ENCODE measurements around the gene TOM1L2. TPM values are rescaled to one million over a fixed set of nuclear protein-coding genes. Genes with fewer than 3 reads are reported as not detected.
"Not testable (repeated sequence)": the region's sequence is repeated elsewhere in the genome, so short reads cannot be mapped to it uniquely, and the experiment has no call there.

TOM1L2 gene
- total RNA-seq, 2 donors from 2014 or later, result 15.5 to 17.8 TPM

GRCh38 chr17:18005496-18005895 is 33.3 kb upstream of the TOM1L2 start:
- H3K4me1 Mint-ChIP-seq (ENCODE audit: low read depth in 2 of 2), result peaks cover 0 to 3% of the 10 kb centered on the region in 2 donors
- DNase-seq (ENCODE audit: low spot score) (no peak), ATAC-seq (no peak)
- no peak overlapping the region for H3K27ac Mint-ChIP-seq
- H3K27me3 Mint-ChIP-seq, result no peaks in the 10 kb centered on the region
- no peaks in the 10 kb centered on the region for H3K9me3 Mint-ChIP-seq
- peaks cover 4% of the 10 kb centered on the region for H3K36me3 Mint-ChIP-seq
- no peak overlapping the region for H3K4me3 Mint-ChIP-seq

- H3K4me3 Mint-ChIP-seq, result no peak overlapping the region
- peaks cover 4% of the 10 kb centered on the region for H3K36me3 Mint-ChIP-seq
- H3K9me3 Mint-ChIP-seq, result no peaks in the 10 kb centered on the region
- DNase-seq (ENCODE audit: low spot score), result no peak
- H3K27me3 Mint-ChIP-seq, result no peaks in the 10 kb centered on the region
- no peak overlapping the region for H3K27ac Mint-ChIP-seq
- no peak for ATAC-seq
- H3K4me1 Mint-ChIP-seq (ENCODE audit: low read depth in 2 of 2), result peaks cover 0 to 3% of the 10 kb centered on the region in 2 donors
Measured at GRCh38 chr17:18004884-18005305, 32.7 kb upstream of the TOM1L2 start.

GRCh38 chr17:18004345-18004744 is 32.1 kb upstream of the TOM1L2 start:
- peaks cover 0 to 3% of the 10 kb centered on the region in 2 donors for H3K4me1 Mint-ChIP-seq (ENCODE audit: low read depth in 2 of 2)
- no peaks in the 10 kb centered on the region for H3K27me3 Mint-ChIP-seq
- H3K9me3 Mint-ChIP-seq, result no peaks in the 10 kb centered on the region
- no peak overlapping the region for H3K4me3 Mint-ChIP-seq
- ATAC-seq (no peak), DNase-seq (ENCODE audit: low spot score) (no peak)
- no peak overlapping the region for H3K27ac Mint-ChIP-seq
- peaks cover 4% of the 10 kb centered on the region for H3K36me3 Mint-ChIP-seq

- ATAC-seq (no peak), DNase-seq (ENCODE audit: low spot score) (no peak)
- Mint-ChIP-seq H3K36me3 (no peaks in the 10 kb centered on the region), H3K27me3 (no peaks in the 10 kb centered on the region), H3K9me3 (no peaks in the 10 kb centered on the region), H3K4me3 (no peak overlapping the region), H3K4me1 (ENCODE audit: low read depth in 2 of 2) (peaks cover 0 to 3% of the 10 kb centered on the region in 2 donors), H3K27ac (no peak overlapping the region)
Measured at GRCh38 chr17:18002171-18002570, 30.0 kb upstream of the TOM1L2 start.

- H3K4me3 Mint-ChIP-seq, result no peak overlapping the region
- H3K4me1 Mint-ChIP-seq (ENCODE audit: low read depth in 2 of 2), result no peaks in the 10 kb centered on the region
- H3K9me3 Mint-ChIP-seq, result no peaks in the 10 kb centered on the region
- DNase-seq (ENCODE audit: low spot score) (no peak), ATAC-seq (no peak)
- no peak overlapping the region for H3K27ac Mint-ChIP-seq
- no peaks in the 10 kb centered on the region for H3K27me3 Mint-ChIP-seq
- H3K36me3 Mint-ChIP-seq, result no peaks in the 10 kb centered on the region
Measured at GRCh38 chr17:18000030-18000408, 27.8 kb upstream of the TOM1L2 start.

- no peak overlapping the region for H3K27ac Mint-ChIP-seq
Measured at GRCh38 chr17:17999364-18000029, 27.3 kb upstream of the TOM1L2 start.

GRCh38 chr17:17998934-17999333 is 26.7 kb upstream of the TOM1L2 start:
- H3K27me3 Mint-ChIP-seq, result no peaks in the 10 kb centered on the region
- ATAC-seq, result no peak
- no peak overlapping the region for H3K4me3 Mint-ChIP-seq
- H3K36me3 Mint-ChIP-seq, result no peaks in the 10 kb centered on the region
- no peak overlapping the region for H3K27ac Mint-ChIP-seq
- no peaks in the 10 kb centered on the region for H3K9me3 Mint-ChIP-seq
- H3K4me1 Mint-ChIP-seq (ENCODE audit: low read depth in 2 of 2), result no peaks in the 10 kb centered on the region
- DNase-seq (ENCODE audit: low spot score), result no peak

More at GRCh38 chr17:17999364-18000029, 27.3 kb upstream of the TOM1L2 start:
- ATAC-seq (no peak), DNase-seq (ENCODE audit: low spot score) (no peak)
- no peaks in the 10 kb centered on the region for H3K36me3 Mint-ChIP-seq
- no peaks in the 10 kb centered on the region for H3K4me1 Mint-ChIP-seq (ENCODE audit: low read depth in 2 of 2)
- H3K27me3 Mint-ChIP-seq, result no peaks in the 10 kb centered on the region
- H3K4me3 Mint-ChIP-seq, result no peak overlapping the region
- no peaks in the 10 kb centered on the region for H3K9me3 Mint-ChIP-seq

- H3K36me3 Mint-ChIP-seq; DNase-seq (ENCODE audit: low spot score); H3K4me1 Mint-ChIP-seq (ENCODE audit: low read depth in 2 of 2); H3K4me3 Mint-ChIP-seq; H3K27ac Mint-ChIP-seq; H3K27me3 Mint-ChIP-seq; ATAC-seq; H3K9me3 Mint-ChIP-seq: not testable (repeated sequence)
Measured at GRCh38 chr17:17995887-17996286, 23.7 kb upstream of the TOM1L2 start.

- H3K27ac Mint-ChIP-seq, result no peak overlapping the region
- no peak for ATAC-seq
- DNase-seq (ENCODE audit: low spot score), result no peak
Measured at GRCh38 chr17:17994271-17995069, 22.3 kb upstream of the TOM1L2 start.

GRCh38 chr17:17993852-17994251 is 21.7 kb upstream of the TOM1L2 start:
- ATAC-seq, result no peak
- no peaks in the 10 kb centered on the region for H3K4me1 Mint-ChIP-seq (ENCODE audit: low read depth in 2 of 2)
- no peak for DNase-seq (ENCODE audit: low spot score)
- H3K27me3 Mint-ChIP-seq, result no peaks in the 10 kb centered on the region
- no peak overlapping the region for H3K27ac Mint-ChIP-seq
- no peaks in the 10 kb centered on the region for H3K9me3 Mint-ChIP-seq
- no peaks in the 10 kb centered on the region for H3K36me3 Mint-ChIP-seq
- H3K4me3 Mint-ChIP-seq, result no peak overlapping the region

More at GRCh38 chr17:17994271-17995069, 22.3 kb upstream of the TOM1L2 start:
- Mint-ChIP-seq H3K4me3 (no peak overlapping the region), H3K36me3 (no peaks in the 10 kb centered on the region), H3K4me1 (ENCODE audit: low read depth in 2 of 2) (no peaks in the 10 kb centered on the region), H3K9me3 (no peaks in the 10 kb centered on the region), H3K27me3 (no peaks in the 10 kb centered on the region)

- no peaks in the 10 kb centered on the region for H3K4me1 Mint-ChIP-seq (ENCODE audit: low read depth in 2 of 2)
- no peak for DNase-seq (ENCODE audit: low spot score)
- H3K9me3 Mint-ChIP-seq, result no peaks in the 10 kb centered on the region
- no peaks in the 10 kb centered on the region for H3K27me3 Mint-ChIP-seq
- no peaks in the 10 kb centered on the region for H3K36me3 Mint-ChIP-seq
- no peak for ATAC-seq
- no peak overlapping the region for H3K4me3 Mint-ChIP-seq
- H3K27ac Mint-ChIP-seq, result no peak overlapping the region
Measured at GRCh38 chr17:17993366-17993765, 21.2 kb upstream of the TOM1L2 start.

- ATAC-seq, result no peak
- H3K4me1 Mint-ChIP-seq (ENCODE audit: low read depth in 2 of 2), result no peaks in the 10 kb centered on the region
- no peak overlapping the region for H3K4me3 Mint-ChIP-seq
- no peaks in the 10 kb centered on the region for H3K27me3 Mint-ChIP-seq
- no peaks in the 10 kb centered on the region for H3K36me3 Mint-ChIP-seq
- DNase-seq (ENCODE audit: low spot score), result no peak
- H3K27ac Mint-ChIP-seq, result no peak overlapping the region
- H3K9me3 Mint-ChIP-seq, result no peaks in the 10 kb centered on the region
Measured at GRCh38 chr17:17990282-17990681, 18.1 kb upstream of the TOM1L2 start.

- H3K27ac Mint-ChIP-seq, result no peak overlapping the region
- no peaks in the 10 kb centered on the region for H3K36me3 Mint-ChIP-seq
- no peaks in the 10 kb centered on the region for H3K27me3 Mint-ChIP-seq
- no peaks in the 10 kb centered on the region for H3K4me1 Mint-ChIP-seq (ENCODE audit: low read depth in 2 of 2)
- ATAC-seq (no peak), DNase-seq (ENCODE audit: low spot score) (no peak)
- no peaks in the 10 kb centered on the region for H3K9me3 Mint-ChIP-seq
- no peak overlapping the region for H3K4me3 Mint-ChIP-seq
Measured at GRCh38 chr17:17989618-17990017, 17.4 kb upstream of the TOM1L2 start.

GRCh38 chr17:17989081-17989480 is 16.9 kb upstream of the TOM1L2 start:
- Mint-ChIP-seq H3K4me1 (ENCODE audit: low read depth in 2 of 2) (no peaks in the 10 kb centered on the region), H3K27ac (no peak overlapping the region), H3K27me3 (no peaks in the 10 kb centered on the region), H3K36me3 (no peaks in the 10 kb centered on the region), H3K4me3 (no peak overlapping the region), H3K9me3 (no peaks in the 10 kb centered on the region)
- DNase-seq (ENCODE audit: low spot score), result no peak
- ATAC-seq, result no peak

Data from natural killer cell treated with Interleukin-12 subunit alpha and Interleukin-12 subunit beta and Interleukin-15 and Interleukin-18, amount 100 ng/mL, for 72 hours (primary cell).